Lower leg skin (tissue), 4 donors: ENCODE measurements around the gene CPXM1. TPM values are rescaled to one million over a fixed set of nuclear protein-coding genes. Genes with fewer than 3 reads are reported as not detected.

Experiments used
- DNase-seq, 2 donors: peaks; one replicate each; pipeline ENCODE4 v3.0.0-alpha.2; 2019; ENCODE audit warnings: low spot score in 2 of 2
- H3K4me3 ChIP-seq: fragments of 200-600 bp; sonication (generic); 2 replicates; pipeline ENCODE4 v1.5.1; 2017; ENCODE audit warnings: mild to moderate bottlenecking, low read depth; ENCODE audit not compliant: poor library complexity, severe bottlenecking
- CTCF ChIP-seq, 3 donors: fragments of 450-650 bp; IDR thresholded peaks; one replicate each; pipeline ENCODE4 v1.5.1; 2016; ENCODE audit warnings: antibody characterized with exemption in 3 of 3, mild to moderate bottlenecking in 3 of 3, moderate library complexity in 2 of 3
- POLR2A ChIP-seq, 2 donors: fragments of 450-650 bp; IDR thresholded peaks; one replicate each; pipeline ENCODE4 v1.6.1; 2016 to 2017; ENCODE audit warnings: antibody characterized with exemption in 2 of 2, mild to moderate bottlenecking in 1 of 2, moderate library complexity in 1 of 2
- WGBS, 2 donors: methylation state at CpG; one replicate each; pipeline ENCODE4 v1.1.5; 2018; 5-methylcytosine and 5-hydroxymethylcytosine counted together
- intact Hi-C: fragments of 100-400 bp; cut with DNase I; formaldehyde crosslinking; loops from one replicate; pipeline ENCODE4 v1.15.0; 2023; ENCODE audit warnings: low total_unique reads
- total RNA-seq, 4 donors: library from RNA; depleted of rRNA; stranded (reverse); fragments of >200 nt; gene quantifications; one replicate each; pipeline ENCODE4 v1.1.0, GENCODE V29; 2016

The CPXM1 gene
- total RNA-seq, 4 donors from 2014 or later = 0.12 to 3.6 (median 1.4) TPM

GRCh38 chr20:2762578-2763131 lies 37.8 kb downstream of the CPXM1 start:
- DNase-seq = peak in 1 of 2 donors; percentile 39
- intact Hi-C loops = no loop called here
- H3K4me3 ChIP-seq = no peak overlapping the region
- WGBS, 2 donors = 37 to 42% methylated on average over 2 of the region's 2 CpGs
- no peak for TF ChIP-seq CTCF (IDR thresholded peaks at IDR 0.05)
- no peak for TF ChIP-seq POLR2A (IDR thresholded peaks at IDR 0.05)

DNA sequence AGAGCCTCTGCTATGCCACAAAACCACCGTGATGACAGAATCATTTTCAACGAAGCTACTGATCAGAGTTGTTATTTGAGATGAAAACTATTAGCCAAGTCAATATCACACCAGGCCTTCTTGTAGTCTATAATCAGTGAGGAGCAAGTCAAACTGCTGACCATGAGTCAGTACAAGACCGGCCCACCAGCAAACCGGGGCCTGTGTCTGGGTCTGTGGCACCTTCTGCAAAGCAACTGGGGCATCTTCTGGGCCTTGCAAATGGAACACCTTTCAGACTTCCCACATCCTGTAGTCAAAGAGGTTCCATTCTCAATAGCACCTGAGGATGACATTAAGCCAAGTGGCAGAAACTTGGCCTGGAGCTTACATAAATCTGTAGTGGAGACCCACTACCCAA lies 38.5 kb downstream of the CPXM1 start:
- no peak overlapping the region for H3K4me3 ChIP-seq
- intact Hi-C loops = no loop called here
- 92 to 94% methylated on average over 4 of the region's 4 CpGs for WGBS, 2 donors
- peak in 1 of 2 donors; percentile 42 for DNase-seq
- no peak for TF ChIP-seq CTCF (IDR thresholded peaks at IDR 0.05)

DNA sequence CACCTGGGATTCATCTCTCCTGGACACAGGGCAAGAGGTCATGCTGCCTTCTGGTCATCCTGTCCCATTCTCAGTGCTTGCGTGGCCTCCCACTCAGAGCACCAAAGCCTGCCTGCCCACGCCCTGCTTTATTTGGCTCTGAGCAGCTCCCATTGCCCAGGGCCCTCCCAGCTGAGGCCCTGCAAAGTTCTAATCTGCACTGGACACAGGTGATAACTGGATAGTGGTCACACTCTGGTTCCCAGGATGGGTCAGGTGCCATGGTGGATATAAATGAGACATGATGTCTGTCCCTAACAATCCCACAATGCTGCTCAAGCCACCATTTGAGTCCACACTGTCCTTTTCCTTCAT lies 39.5 kb downstream of the CPXM1 start:
- intact Hi-C loops = no loop called here
- no peak for TF ChIP-seq CTCF (IDR thresholded peaks at IDR 0.05)
- no peak for TF ChIP-seq POLR2A (IDR thresholded peaks at IDR 0.05)
- H3K4me3 ChIP-seq = no peak overlapping the region
- WGBS, 2 donors = 91 to 100% methylated on average over 2 of the region's 2 CpGs
- peak in 1 of 2 donors; percentile 31 for DNase-seq

DNA sequence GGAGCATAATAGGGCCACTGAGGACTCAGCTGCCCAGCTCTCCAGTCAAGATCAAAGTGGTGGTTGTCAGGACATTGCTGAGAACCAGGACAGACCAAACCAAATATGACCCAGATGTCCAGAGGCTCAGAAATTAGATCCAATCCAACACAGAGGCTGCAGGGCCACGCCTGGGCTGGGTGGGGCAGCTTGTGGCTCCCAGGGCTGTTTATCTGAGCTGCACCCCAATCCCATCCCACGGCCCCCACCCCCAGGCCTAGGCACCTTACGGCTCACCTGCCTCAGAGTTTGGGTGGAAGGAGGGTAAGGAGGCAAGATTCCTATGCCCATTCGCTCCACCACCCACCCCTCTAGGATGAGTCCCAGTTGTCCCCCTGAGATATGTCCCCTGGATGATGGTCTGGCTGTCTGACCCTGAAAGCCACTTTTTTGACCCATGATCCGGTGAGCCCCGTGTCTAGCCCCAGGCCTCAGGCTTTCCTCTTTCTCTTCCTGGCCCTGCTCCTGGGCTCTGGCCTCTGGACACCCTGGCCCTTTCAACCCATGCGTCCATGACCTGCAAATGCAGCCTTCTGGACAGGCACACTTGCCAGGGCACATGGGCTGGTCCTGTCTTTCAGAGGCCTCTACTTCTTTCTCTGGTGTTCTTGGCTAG lies 40.0 kb downstream of the CPXM1 start:
- no peak overlapping the region for H3K4me3 ChIP-seq
- TF ChIP-seq CTCF (IDR thresholded peaks at IDR 0.05) (no peak), POLR2A (IDR thresholded peaks at IDR 0.05) (no peak)
- WGBS, 2 donors = 77% methylated on average over 7 of the region's 7 CpGs
- intact Hi-C loops = no loop called here
- peak in 1 of 2 donors; percentile 59 for DNase-seq

DNA sequence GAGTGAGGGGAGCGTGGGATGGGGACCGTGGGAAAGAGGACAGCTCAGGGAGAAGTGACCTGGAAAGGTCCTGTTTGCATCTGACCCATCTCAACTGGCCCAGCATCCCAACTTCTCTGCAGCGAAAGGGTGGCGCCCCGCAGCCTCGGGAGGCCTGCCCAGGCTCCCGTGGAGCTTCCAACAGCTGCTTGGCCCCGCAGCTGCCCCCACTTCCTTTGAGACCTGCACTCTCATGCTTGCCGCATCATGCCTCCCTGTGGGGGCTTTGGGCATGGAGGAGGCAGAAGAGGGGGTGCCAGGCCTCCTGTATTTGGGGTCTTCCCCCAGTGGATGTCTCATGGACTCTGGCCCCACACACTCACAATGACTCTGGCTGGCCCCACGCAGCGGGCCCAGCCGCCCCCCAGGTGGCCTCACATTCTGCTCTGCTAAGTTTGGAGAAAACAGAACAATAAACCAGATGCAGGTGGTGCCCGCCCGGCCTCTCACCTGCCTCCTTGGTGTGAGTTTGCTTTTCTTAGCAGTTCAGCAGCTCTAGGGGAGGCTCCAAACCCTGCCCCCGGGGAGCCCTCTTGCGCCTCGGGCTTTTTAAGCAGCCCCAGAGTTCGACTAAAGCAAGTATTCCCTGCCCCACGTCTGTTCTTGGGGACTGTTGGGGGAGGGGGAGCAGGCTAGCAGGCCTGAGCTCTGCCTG lies 40.7 kb downstream of the CPXM1 start:
- no peak overlapping the region for H3K4me3 ChIP-seq
- intact Hi-C loops = no loop called here
- 57 to 73% methylated on average over 18 to 19 of the region's 19 CpGs for whole genome bisulfite sequencing, 2 donors
- peak in 1 of 2 donors; percentile 70 for DNase-seq
- TF ChIP-seq POLR2A (IDR thresholded peaks at IDR 0.05) (no peak), CTCF (IDR thresholded peaks at IDR 0.05) (no peak)
